MM.1S (cell line): ENCODE data around the gene OR7C1.

ENCODE experiments used
- EZH2 ChIP-seq: fragments of 300-600 bp; sonication (generic); optimal IDR thresholded peaks from 2 replicates; pipeline ENCODE3; 2017; ENCODE audit warnings: low read depth, mild to moderate bottlenecking, antibody characterized with exemption, low read length, mixed read lengths
- EZH2phosphoT487 ChIP-seq: fragments of 300-600 bp; sonication (generic); IDR thresholded peaks from 2 replicates; pipeline ENCODE4 v1.6.1; 2018; ENCODE audit warnings: antibody characterized with exemption, low read length
- TF ChIP-seq, protein P1 (sequence below): fragments of 300-600 bp; sonication (generic); IDR thresholded peaks from 2 replicates; pipeline ENCODE4 v1.5.1; 2016; ENCODE audit warnings: antibody characterized with exemption, low read length, mixed read lengths

GRCh38 chr19:14818588-14818987 is 16.4 kb downstream of the OR7C1 start:
- TF ChIP-seq EZH2: no peak
- TF ChIP-seq, protein P1, sequence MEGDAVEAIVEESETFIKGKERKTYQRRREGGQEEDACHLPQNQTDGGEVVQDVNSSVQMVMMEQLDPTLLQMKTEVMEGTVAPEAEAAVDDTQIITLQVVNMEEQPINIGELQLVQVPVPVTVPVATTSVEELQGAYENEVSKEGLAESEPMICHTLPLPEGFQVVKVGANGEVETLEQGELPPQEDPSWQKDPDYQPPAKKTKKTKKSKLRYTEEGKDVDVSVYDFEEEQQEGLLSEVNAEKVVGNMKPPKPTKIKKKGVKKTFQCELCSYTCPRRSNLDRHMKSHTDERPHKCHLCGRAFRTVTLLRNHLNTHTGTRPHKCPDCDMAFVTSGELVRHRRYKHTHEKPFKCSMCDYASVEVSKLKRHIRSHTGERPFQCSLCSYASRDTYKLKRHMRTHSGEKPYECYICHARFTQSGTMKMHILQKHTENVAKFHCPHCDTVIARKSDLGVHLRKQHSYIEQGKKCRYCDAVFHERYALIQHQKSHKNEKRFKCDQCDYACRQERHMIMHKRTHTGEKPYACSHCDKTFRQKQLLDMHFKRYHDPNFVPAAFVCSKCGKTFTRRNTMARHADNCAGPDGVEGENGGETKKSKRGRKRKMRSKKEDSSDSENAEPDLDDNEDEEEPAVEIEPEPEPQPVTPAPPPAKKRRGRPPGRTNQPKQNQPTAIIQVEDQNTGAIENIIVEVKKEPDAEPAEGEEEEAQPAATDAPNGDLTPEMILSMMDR: no peak
- TF ChIP-seq EZH2phosphoT487: no peak
